ENCODE measurements around the gene SMYD3.

- TF ChIP-seq CTCF (conservative IDR thresholded peaks at IDR 0.05; ENCODE audit: low read depth, low read length) = no peak
- no peak for TF ChIP-seq CEBPB (IDR thresholded peaks at IDR 0.05; ENCODE audit: low read depth, low read length)
- TF ChIP-seq, protein P1, sequence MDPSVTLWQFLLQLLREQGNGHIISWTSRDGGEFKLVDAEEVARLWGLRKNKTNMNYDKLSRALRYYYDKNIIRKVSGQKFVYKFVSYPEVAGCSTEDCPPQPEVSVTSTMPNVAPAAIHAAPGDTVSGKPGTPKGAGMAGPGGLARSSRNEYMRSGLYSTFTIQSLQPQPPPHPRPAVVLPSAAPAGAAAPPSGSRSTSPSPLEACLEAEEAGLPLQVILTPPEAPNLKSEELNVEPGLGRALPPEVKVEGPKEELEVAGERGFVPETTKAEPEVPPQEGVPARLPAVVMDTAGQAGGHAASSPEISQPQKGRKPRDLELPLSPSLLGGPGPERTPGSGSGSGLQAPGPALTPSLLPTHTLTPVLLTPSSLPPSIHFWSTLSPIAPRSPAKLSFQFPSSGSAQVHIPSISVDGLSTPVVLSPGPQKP (IDR thresholded peaks at IDR 0.05; ENCODE audit: borderline replicate concordance, low read depth, low read length) = no peak
- no peak for TF ChIP-seq POLR2A (IDR thresholded peaks at IDR 0.05; ENCODE audit: low read depth, low read length)
- TF ChIP-seq USF2 (IDR thresholded peaks at IDR 0.05; ENCODE audit: low read depth, low read length) = no peak
- no peak for TF ChIP-seq RAD21 (IDR thresholded peaks at IDR 0.05; ENCODE audit: low read length)
- TF ChIP-seq RCOR1 (IDR thresholded peaks at IDR 0.05; ENCODE audit: insufficient replicate concordance, low read length) = no peak
- no peak for TF ChIP-seq MAFK (IDR thresholded peaks at IDR 0.05; ENCODE audit: low read depth, low read length)
- no peak for TF ChIP-seq RFX5 (IDR thresholded peaks at IDR 0.05; ENCODE audit: low read depth, low read length)
- TF ChIP-seq CHD1 (IDR thresholded peaks at IDR 0.05; ENCODE audit: low read depth, low read length) = no peak
- no peak for TF ChIP-seq SMC3 (IDR thresholded peaks at IDR 0.05; ENCODE audit: low read depth, low read length)
- no peak for TF ChIP-seq BHLHE40 (IDR thresholded peaks at IDR 0.05; ENCODE audit: low read depth, low read length)
- no peak for TF ChIP-seq MXI1 (IDR thresholded peaks at IDR 0.05; ENCODE audit: borderline replicate concordance, low read depth, low read length)
Observed at GRCh38 chr1:246526380-246526779, 19.3 kb upstream of the SMYD3 start.
